NCI-H1092 treated with DMSO at 0.1 percent for 48 hours (cell line): ENCODE measurements around the gene CCDC88C.
A peak's percentile ranks its signal among the peaks of the same experiment; 100 is the strongest.
"Not testable (repeated sequence)": the region's sequence is repeated elsewhere in the genome, so short reads cannot be mapped to it uniquely, and the experiment has no call there.

Experiments used
- DNase-seq: peaks from one replicate; lab custom pipeline; 2025; lab: John Stamatoyannopoulos, UW

The CCDC88C gene

GRCh38 chr14:91228112-91229004, 189.3 kb downstream of the CCDC88C start:
- DNase-seq, result no peak

GRCh38 chr14:91227183-91227628, 190.4 kb downstream of the CCDC88C start:
- DNase-seq, result no peak

- DNase-seq, result not testable (repeated sequence)
Measured at GRCh38 chr14:91226360-91226759, 191.3 kb downstream of the CCDC88C start.

GRCh38 chr14:91225025-91225424, 192.6 kb downstream of the CCDC88C start:
- peak; percentile 59 for DNase-seq

GRCh38 chr14:91223028-91223783, 194.4 kb downstream of the CCDC88C start:
- DNase-seq, result peak; percentile 60
